Aorta (tissue), 5 donors: ENCODE measurements around the gene IPO11. TPM values are rescaled to one million over a fixed set of nuclear protein-coding genes. Genes with fewer than 3 reads are reported as not detected.
A peak's percentile ranks its signal among the peaks of the same experiment; 100 is the strongest.

ENCODE experiments used
- ATAC-seq: fragments of 200-7000 bp; cut with Tn5 transposase; one replicate; pipeline ENCODE4 v1.9.1; 2022; ENCODE audit warnings: moderate library complexity; ENCODE audit not compliant: low FRiP score
- DNase-seq, 2 donors: peaks; one replicate each; pipeline ENCODE4 v3.0.0-alpha.2; 2020
- H3K27ac ChIP-seq, 2 donors: one replicate each; pipeline ENCODE4 v1.5.1; 2013; ENCODE audit warnings: low read length in 2 of 2, mild to moderate bottlenecking in 2 of 2, moderate library complexity in 2 of 2, control low read depth in 1 of 2, inconsistent platforms in 1 of 2, low read depth in 1 of 2
- H3K27me3 ChIP-seq, 2 donors: one replicate each; pipeline ENCODE4 v1.6.1; 2013; ENCODE audit warnings: control low read depth in 1 of 2, low read length in 1 of 2, mild to moderate bottlenecking in 1 of 2, moderate library complexity in 1 of 2; ENCODE audit not compliant: insufficient read depth in 2 of 2, control insufficient read depth in 1 of 2
- H3K36me3 ChIP-seq, 2 donors: one replicate each; pipeline ENCODE4 v1.6.1; 2013; ENCODE audit warnings: control low read depth in 1 of 2, low read length in 1 of 2, mild to moderate bottlenecking in 1 of 2; ENCODE audit not compliant: insufficient read depth in 2 of 2, control insufficient read depth in 1 of 2
- H3K4me1 ChIP-seq, 2 donors: one replicate each; pipeline ENCODE4 v1.6.1; 2013; ENCODE audit warnings: low read length in 2 of 2, control low read depth in 1 of 2, mild to moderate bottlenecking in 1 of 2, moderate library complexity in 1 of 2; ENCODE audit not compliant: insufficient read depth in 2 of 2, control insufficient read depth in 1 of 2
- H3K4me3 ChIP-seq, 2 donors: one replicate each; pipeline ENCODE4 v1.5.1; 2013; ENCODE audit warnings: low read length in 2 of 2, control low read depth in 1 of 2, mild to moderate bottlenecking in 1 of 2
- H3K9me3 ChIP-seq: one replicate; pipeline ENCODE4 v1.6.1; 2013; ENCODE audit warnings: mild to moderate bottlenecking, low read length; ENCODE audit not compliant: control insufficient read depth
- WGBS, 2 donors: extraction: QIAGEN DNeasy Blood & Tissue Kit; methylation state at CpG; one replicate each; pipeline ENCODE4 v1.1.7; 2013; 5-methylcytosine and 5-hydroxymethylcytosine counted together
- intact Hi-C, 2 donors: fragments of 100-400 bp; cut with DNase I; formaldehyde crosslinking; loops; one replicate each; pipeline versions ENCODE4 v1.14.2 to v1.15.0; 2022
- long read RNA-seq, 2 donors: library from polyadenylated mRNA; unstranded; transcript quantifications; one replicate each; pipeline ENCODE4 v2.0.0, GENCODE V29; 2020 to 2021
- polyA plus RNA-seq, 2 donors: library from polyadenylated mRNA; stranded (reverse); fragments of 200-250 nt; gene quantifications; one replicate each; pipeline ENCODE4 v1.2.3, GENCODE V29; 2013
- total RNA-seq, 2 donors: library from RNA; stranded (reverse); fragmentation: NEBNext Ultra II Directional; extraction: Animal tissue kit (Norgen Biotek cat#: 25700); gene quantifications; one replicate each; pipeline ENCODE4 v1.2.1, GENCODE V29; 2021
- donor health status: healthy with polysubstance abuse.
- donor health status: Bipolar disorder and iron deficiency.
- donor health status: DM: no; HTN: no; CAD: no.
- donor health status: DM: no; HTN: no; CAD: no.
- donor health status: DM: yes; HTN: yes; CAD: no.

Gene IPO11
- total RNA-seq, result 10 to 100 TPM; 26.4 to 41.2 TPM
- polyA plus RNA-seq, result 1 to 10 TPM; 5.0 to 5.5 TPM
- long read RNA-seq, donor 1, full-length matches to known transcripts, result 18 of 29 reads
- long read RNA-seq, donor 1, partial matches to known transcripts, result 2 of 29 reads
- long read RNA-seq, donor 1, other reads (novel, unspliced or antisense), result 9 of 29 reads
- long read RNA-seq, donor 2, full-length matches to known transcripts, result 4 of 8 reads
- long read RNA-seq, donor 2, partial matches to known transcripts, result 3 of 8 reads
- long read RNA-seq, donor 2, other reads (novel, unspliced or antisense), result 1 of 8 reads

- peak; percentile 99 for ATAC-seq
- no peaks in the 10 kb centered on the region for H3K36me3 ChIP-seq
- intact Hi-C loops, result no loop called here
Measured at GRCh38 chr5:62412549-62413329, at the start of gene IPO11. Gene IPO11, plus strand, starts transcription at chr5:62412763. Its CDS starts 24,517 bp downstream, at chr5:62437280.

DNA sequence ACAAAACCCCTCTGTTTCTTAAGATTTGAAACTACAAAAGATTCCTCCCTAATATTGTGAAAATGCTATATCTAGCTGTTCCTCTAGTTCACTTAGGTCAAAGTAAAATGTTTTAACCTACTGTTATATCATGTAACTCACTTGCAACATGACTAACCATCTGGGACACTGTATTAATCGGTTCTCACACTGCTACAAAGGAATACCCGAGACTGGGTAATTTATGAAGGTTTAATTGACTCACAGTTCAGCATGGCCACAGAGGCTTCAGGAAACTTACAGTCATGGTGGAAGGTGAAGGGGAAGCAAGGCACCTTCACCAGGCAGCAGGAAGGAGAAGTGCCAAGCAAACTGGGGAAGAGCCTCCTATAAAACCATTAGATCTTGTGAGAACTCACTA is 43.5 kb upstream of the IPO11 start:
- Histone ChIP-seq H3K27ac (no peak overlapping the region), H3K9me3 (no peaks in the 10 kb centered on the region), H3K4me1 (no peaks in the 10 kb centered on the region), H3K27me3 (no peaks in the 10 kb centered on the region), H3K36me3 (peaks cover 0 to 4% of the 10 kb centered on the region in 2 donors), H3K4me3 (no peak overlapping the region)
- ATAC-seq (no peak), DNase-seq (no peak)
- intact Hi-C loops, result no loop called here
- WGBS, 2 donors, result 95% methylated on average over 2 of the region's 2 CpGs

More at GRCh38 chr5:62412549-62413329, at the start of gene IPO11:
- 0% methylated on average over 66 of the region's 66 CpGs for WGBS, 2 donors
- Histone ChIP-seq H3K27me3 (no peaks in the 10 kb centered on the region), H3K4me3 (peak within 1 kb of the TSS; percentile 69 to 93), H3K27ac (peak within 1 kb of the TSS in 1 of 2 donors; percentile 19), H3K4me1 (no peaks in the 10 kb centered on the region), H3K9me3 (no peaks in the 10 kb centered on the region)
- peak; percentile 99 to 100 for DNase-seq

DNA sequence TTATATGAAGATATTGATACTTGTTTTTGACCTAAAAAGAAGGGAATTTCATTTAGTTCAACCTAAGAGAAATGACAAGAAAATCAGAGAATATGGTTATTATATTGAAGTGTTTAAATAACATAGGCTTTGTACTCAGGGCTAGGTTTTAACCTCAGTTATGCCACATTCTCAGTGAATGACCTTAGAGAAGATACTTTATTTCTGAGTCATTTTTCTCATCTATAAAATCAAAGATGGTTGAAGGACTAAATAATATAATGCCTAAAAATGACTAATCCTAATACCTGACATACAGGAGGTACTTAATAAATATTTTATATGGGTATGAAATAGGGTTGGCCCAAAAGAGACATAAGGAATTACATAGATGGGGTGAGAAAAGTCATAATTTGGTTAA is 41.2 kb upstream of the IPO11 start:
- no peaks in the 10 kb centered on the region for H3K27me3 ChIP-seq
- no peaks in the 10 kb centered on the region for H3K9me3 ChIP-seq
- DNase-seq, result no peak
- H3K4me1 ChIP-seq, result no peaks in the 10 kb centered on the region
- no peak overlapping the region for H3K4me3 ChIP-seq
- H3K27ac ChIP-seq, result no peak overlapping the region
- no peak for ATAC-seq
- intact Hi-C loops, result no loop called here
- H3K36me3 ChIP-seq, result peaks cover 0 to 4% of the 10 kb centered on the region in 2 donors

DNA sequence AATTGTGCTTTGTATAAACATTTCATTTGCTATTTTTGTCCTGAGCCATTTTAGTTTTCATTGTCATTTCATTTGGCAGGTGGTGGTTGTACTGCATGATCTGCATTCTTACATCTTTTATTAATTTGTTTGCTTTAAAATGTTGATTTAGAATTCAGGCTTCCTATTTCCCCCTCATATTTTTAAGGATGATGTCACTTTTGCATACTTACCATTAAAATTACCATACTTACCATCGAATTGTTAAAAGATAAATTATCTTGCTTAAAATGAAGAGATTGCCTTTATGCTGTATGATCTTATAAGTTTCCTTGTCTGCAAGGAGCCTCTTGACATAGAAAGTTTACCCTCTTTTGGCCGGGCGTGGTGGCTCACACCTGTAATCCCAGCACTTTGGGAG is 40.0 kb upstream of the IPO11 start:
- H3K4me3 ChIP-seq, result no peak overlapping the region
- H3K27ac ChIP-seq, result no peak overlapping the region
- no peaks in the 10 kb centered on the region for H3K27me3 ChIP-seq
- no peaks in the 10 kb centered on the region for H3K9me3 ChIP-seq
- WGBS, 2 donors, result 91 to 94% methylated on average over 3 of the region's 3 CpGs
- H3K4me1 ChIP-seq, result no peaks in the 10 kb centered on the region
- peaks cover 0 to 4% of the 10 kb centered on the region in 2 donors for H3K36me3 ChIP-seq
- intact Hi-C loops, result no loop called here
- DNase-seq (no peak), ATAC-seq (no peak)

- H3K36me3 ChIP-seq, result peaks cover 0 to 4% of the 10 kb centered on the region in 2 donors
Measured at GRCh38 chr5:62373382-62373781, 39.2 kb upstream of the IPO11 start.

GRCh38 chr5:62374090-62374489 is 38.5 kb upstream of the IPO11 start:
- Histone ChIP-seq H3K4me1 (no peaks in the 10 kb centered on the region), H3K27ac (no peak overlapping the region), H3K36me3 (peaks cover 0 to 4% of the 10 kb centered on the region in 2 donors)

More at GRCh38 chr5:62373382-62373781, 39.2 kb upstream of the IPO11 start:
- Histone ChIP-seq H3K27ac (no peak overlapping the region), H3K4me3 (no peak overlapping the region), H3K27me3 (no peaks in the 10 kb centered on the region), H3K9me3 (no peaks in the 10 kb centered on the region), H3K4me1 (no peaks in the 10 kb centered on the region)
- WGBS, 2 donors, result 96 to 98% methylated on average over 3 of the region's 3 CpGs
- intact Hi-C loops, result no loop called here
- ATAC-seq (no peak), DNase-seq (no peak)

DNA sequence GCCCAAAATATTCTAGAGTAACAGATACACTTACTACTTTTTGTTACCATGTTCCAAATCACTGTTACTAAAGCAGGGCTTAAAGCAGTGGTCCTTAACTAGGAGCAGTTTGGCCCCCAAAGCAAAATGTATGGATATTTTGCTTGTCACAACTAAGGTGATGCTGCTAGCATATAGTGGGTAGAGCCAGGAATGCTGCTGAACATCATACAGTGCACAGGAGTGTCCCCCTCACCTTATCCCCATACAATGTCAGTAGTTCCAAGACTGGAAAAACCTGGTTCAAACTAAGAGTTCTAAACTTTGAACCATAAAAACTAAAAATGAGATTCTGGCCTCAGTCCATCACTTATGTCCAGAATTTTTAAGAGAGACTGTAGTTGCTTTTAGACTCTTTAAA is 36.9 kb upstream of the IPO11 start:
- H3K27me3 ChIP-seq, result no peaks in the 10 kb centered on the region
- H3K9me3 ChIP-seq, result no peaks in the 10 kb centered on the region
- DNase-seq, result no peak
- H3K36me3 ChIP-seq, result peaks cover 0 to 4% of the 10 kb centered on the region in 2 donors
- intact Hi-C loops, result no loop called here
- H3K4me1 ChIP-seq, result no peaks in the 10 kb centered on the region
- no peak overlapping the region for H3K4me3 ChIP-seq
- ATAC-seq, result no peak
- H3K27ac ChIP-seq, result no peak overlapping the region

More at GRCh38 chr5:62374090-62374489, 38.5 kb upstream of the IPO11 start:
- intact Hi-C loops, result no loop called here
- DNase-seq (no peak), ATAC-seq (no peak)
- H3K9me3 ChIP-seq, result no peaks in the 10 kb centered on the region
- WGBS, 2 donors, result 99 to 100% methylated on average over 1 of the region's 1 CpG
- H3K27me3 ChIP-seq, result no peaks in the 10 kb centered on the region
- H3K4me3 ChIP-seq, result no peak overlapping the region

DNA sequence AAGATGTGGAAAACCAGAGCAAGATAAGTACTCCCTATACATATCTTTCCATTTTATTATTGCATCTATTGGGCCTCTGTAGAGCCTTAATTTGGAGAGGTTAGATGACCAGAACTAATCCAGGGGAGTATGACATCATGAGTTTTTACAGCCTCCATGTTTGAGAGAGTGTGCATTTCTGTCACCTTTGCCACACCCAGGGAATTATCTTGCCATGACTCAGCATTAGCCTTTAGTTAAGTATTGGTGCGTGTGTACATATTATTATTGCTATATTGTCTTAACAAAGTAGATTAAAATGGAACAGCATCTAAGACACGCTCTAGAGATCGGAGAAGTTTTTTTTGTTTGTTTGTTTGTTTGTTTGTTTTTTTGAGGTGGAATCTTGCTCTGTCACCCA is 36.5 kb upstream of the IPO11 start:
- ATAC-seq (no peak), DNase-seq (no peak)
- Histone ChIP-seq H3K4me3 (no peak overlapping the region), H3K36me3 (peaks cover 0 to 4% of the 10 kb centered on the region in 2 donors), H3K4me1 (no peaks in the 10 kb centered on the region), H3K27ac (no peak overlapping the region), H3K9me3 (no peaks in the 10 kb centered on the region), H3K27me3 (no peaks in the 10 kb centered on the region)
- WGBS, 2 donors, result 92 to 98% methylated on average over 3 of the region's 3 CpGs
- intact Hi-C loops, result no loop called here

- no peak overlapping the region for H3K27ac ChIP-seq
- H3K4me3 ChIP-seq, result no peak overlapping the region
- no peak for ATAC-seq
- WGBS, 2 donors, result 86 to 88% methylated on average over 4 of the region's 4 CpGs
- no peaks in the 10 kb centered on the region for H3K27me3 ChIP-seq
- H3K9me3 ChIP-seq, result no peaks in the 10 kb centered on the region
- H3K36me3 ChIP-seq, result peaks cover 3 to 7% of the 10 kb centered on the region in 2 donors
- intact Hi-C loops, result no loop called here
- DNase-seq, result no peak
- H3K4me1 ChIP-seq, result no peaks in the 10 kb centered on the region
Measured at GRCh38 chr5:62385131-62385530, 27.4 kb upstream of the IPO11 start.
